H1 (cell line): ENCODE results near the gene CABLES2.

ENCODE experiments used
- BCL11A ChIP-seq, 2 experiments: IDR thresholded peaks; one replicate each; pipeline ENCODE4 v1.6.1; 2011; ENCODE audit warnings: low read depth in 2 of 2, low read length in 2 of 2, mild to moderate bottlenecking in 2 of 2
- CBX8 ChIP-seq: fragments of 300-800, 300-1000 bp; sonication (generic); IDR thresholded peaks from 2 replicates; pipeline ENCODE4 v1.7.1; 2016; ENCODE audit warnings: low read depth, low read length, borderline replicate concordance
- CEBPB ChIP-seq: IDR thresholded peaks from 2 replicates; pipeline ENCODE4 v1.6.1; 2012; ENCODE audit warnings: low read depth, low read length
- EZH2 ChIP-seq: fragments of 200-600 bp; sonication (generic); IDR thresholded peaks from 2 replicates; pipeline ENCODE4 v1.7.1; 2012; ENCODE audit warnings: low read depth, mild to moderate bottlenecking, moderate library complexity, low read length, inconsistent platforms; ENCODE audit not compliant: severe bottlenecking
- GABPA ChIP-seq: IDR thresholded peaks from 2 replicates; pipeline ENCODE4 v1.6.1; 2011; ENCODE audit warnings: mild to moderate bottlenecking, low read length, moderate library complexity, borderline replicate concordance; ENCODE audit not compliant: insufficient read depth
- GTF2F1 ChIP-seq: IDR thresholded peaks from 2 replicates; pipeline ENCODE4 v1.6.1; 2012; ENCODE audit warnings: low read depth, low read length, improper control_type of control experiment, borderline replicate concordance
- NRF1 ChIP-seq: IDR thresholded peaks from 2 replicates; pipeline ENCODE4 v1.6.1; 2011; ENCODE audit warnings: mild to moderate bottlenecking, low read depth, low read length, improper control_type of control experiment
- POLR2A ChIP-seq, 2 experiments: IDR thresholded peaks; 1 replicate in 1 of 2; 2 replicates in 1 of 2; pipeline ENCODE4 v1.6.1; 2011; ENCODE audit warnings: low read depth in 2 of 2, low read length in 2 of 2, mild to moderate bottlenecking in 2 of 2; ENCODE audit errors: control extremely low read depth in 1 of 2
- TBP ChIP-seq: IDR thresholded peaks from 2 replicates; pipeline ENCODE4 v1.6.1; 2011; ENCODE audit warnings: low read depth, low read length, improper control_type of control experiment
- YY1 ChIP-seq: IDR thresholded peaks from 2 replicates; pipeline ENCODE4 v1.6.1; 2011; ENCODE audit warnings: low read depth, mild to moderate bottlenecking, low read length
- ZNF274 ChIP-seq: IDR thresholded peaks from 2 replicates; pipeline ENCODE4 v1.7.0; 2012; ENCODE audit warnings: low read length, borderline replicate concordance; ENCODE audit errors: extremely low read depth
- TF ChIP-seq, protein P1 (sequence below), 3 experiments: IDR thresholded peaks; 1 replicate in 2 of 3; 2 replicates in 1 of 3; pipeline versions ENCODE4 v1.5.1 to v1.6.1; 2011; ENCODE audit warnings: low read length in 3 of 3, mild to moderate bottlenecking in 3 of 3, inconsistent platforms in 2 of 3, low read depth in 1 of 3, moderate library complexity in 1 of 3; ENCODE audit not compliant: insufficient read depth in 1 of 3; ENCODE audit errors: control extremely low read depth in 1 of 3

DNA sequence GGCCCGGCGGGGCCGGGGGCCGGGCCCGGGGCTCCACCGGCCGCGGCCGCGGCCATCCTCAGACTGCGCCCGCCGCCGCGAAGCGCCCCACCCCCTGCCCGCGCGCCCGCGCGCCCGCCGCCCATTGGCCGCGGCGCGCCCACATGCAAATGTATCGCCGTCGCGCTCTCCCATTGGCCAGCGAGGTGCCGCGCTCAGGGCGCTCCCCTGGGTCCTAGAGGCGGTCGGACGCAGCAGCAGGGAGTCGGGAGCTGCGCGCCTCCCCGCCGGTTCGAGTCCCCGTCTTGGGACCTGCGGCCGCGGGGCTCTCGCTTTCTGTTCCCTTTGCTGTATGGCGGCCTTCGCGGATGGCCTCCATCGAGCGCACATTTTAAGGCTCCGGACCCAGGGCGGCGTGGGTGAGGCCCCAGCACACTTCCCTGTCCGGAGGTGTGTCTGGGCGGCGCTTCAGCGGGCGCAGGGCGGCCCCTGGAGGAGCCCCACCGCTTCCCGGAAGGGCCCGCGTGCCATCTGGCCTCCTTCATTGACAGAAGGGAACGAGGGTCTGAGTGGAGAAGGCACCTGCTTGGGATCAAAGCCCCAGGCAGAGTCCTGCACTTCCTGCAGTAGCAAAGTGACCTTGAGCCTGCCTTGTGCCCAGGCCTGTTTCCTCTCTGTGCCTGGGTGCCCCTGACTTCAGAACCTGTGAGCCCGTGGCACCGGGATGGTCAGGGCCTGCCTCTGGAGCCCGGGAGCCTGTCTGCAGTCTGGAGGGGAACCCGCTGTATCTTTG, at the start of gene CABLES2:
- TF ChIP-seq EZH2 = no peak
- TF ChIP-seq, protein P1, sequence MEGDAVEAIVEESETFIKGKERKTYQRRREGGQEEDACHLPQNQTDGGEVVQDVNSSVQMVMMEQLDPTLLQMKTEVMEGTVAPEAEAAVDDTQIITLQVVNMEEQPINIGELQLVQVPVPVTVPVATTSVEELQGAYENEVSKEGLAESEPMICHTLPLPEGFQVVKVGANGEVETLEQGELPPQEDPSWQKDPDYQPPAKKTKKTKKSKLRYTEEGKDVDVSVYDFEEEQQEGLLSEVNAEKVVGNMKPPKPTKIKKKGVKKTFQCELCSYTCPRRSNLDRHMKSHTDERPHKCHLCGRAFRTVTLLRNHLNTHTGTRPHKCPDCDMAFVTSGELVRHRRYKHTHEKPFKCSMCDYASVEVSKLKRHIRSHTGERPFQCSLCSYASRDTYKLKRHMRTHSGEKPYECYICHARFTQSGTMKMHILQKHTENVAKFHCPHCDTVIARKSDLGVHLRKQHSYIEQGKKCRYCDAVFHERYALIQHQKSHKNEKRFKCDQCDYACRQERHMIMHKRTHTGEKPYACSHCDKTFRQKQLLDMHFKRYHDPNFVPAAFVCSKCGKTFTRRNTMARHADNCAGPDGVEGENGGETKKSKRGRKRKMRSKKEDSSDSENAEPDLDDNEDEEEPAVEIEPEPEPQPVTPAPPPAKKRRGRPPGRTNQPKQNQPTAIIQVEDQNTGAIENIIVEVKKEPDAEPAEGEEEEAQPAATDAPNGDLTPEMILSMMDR (IDR thresholded peaks at IDR 0.05; ENCODE audit: control extremely low read depth in 1 of 3, insufficient read depth in 1 of 3, low read depth in 1 of 3, low read length in 3 of 3) = no peak
- no peak for TF ChIP-seq ZNF274
- no peak for TF ChIP-seq BCL11A (IDR thresholded peaks at IDR 0.05; ENCODE audit: low read depth in 2 of 2, low read length in 2 of 2)
- TF ChIP-seq GABPA = no peak
- 0 out of 2 replicates have a peak, but pooled peaks have one; percentile 12 for TF ChIP-seq YY1
- TF ChIP-seq GTF2F1 = no peak
- no peak for TF ChIP-seq CEBPB
- peak; percentile 50; the same call in 1 of the 2 replicates for TF ChIP-seq TBP
- no peak for TF ChIP-seq CBX8
- no peak for TF ChIP-seq POLR2A (IDR thresholded peaks at IDR 0.05; ENCODE audit: control extremely low read depth in 1 of 2, low read depth in 2 of 2, low read length in 2 of 2)
- TF ChIP-seq NRF1 = no peak
